ENCODE measurements around the gene VWF.
A peak's percentile ranks its signal among the peaks of the same experiment; 100 is the strongest.

Gene VWF

GRCh38 chr12:6062757-6063735 is 61.4 kb downstream of the VWF start:
- DNase-seq (ENCODE audit: low read depth) = no peak
- peak; percentile 98 for TF ChIP-seq CTCF (IDR thresholded peaks at IDR 0.05; ENCODE audit: low read depth, low read length, missing control alignments)
- in situ Hi-C loops (cut with HindIII; ENCODE audit: low sequenced_read_pairs) = no loop called here
- H3K4me3 ChIP-seq (ENCODE audit: low read depth, low read length) = no peak overlapping the region

GRCh38 chr12:6062395-6062756 is 62.1 kb downstream of the VWF start:
- TF ChIP-seq CTCF (IDR thresholded peaks at IDR 0.05; ENCODE audit: low read depth, low read length, missing control alignments) = no peak
- in situ Hi-C loops (cut with HindIII; ENCODE audit: low sequenced_read_pairs) = no loop called here

GRCh38 chr12:6061660-6062059 is 62.8 kb downstream of the VWF start:
- in situ Hi-C loops (cut with HindIII; ENCODE audit: low sequenced_read_pairs) = no loop called here
- DNase-seq (ENCODE audit: low read depth) = no peak
- TF ChIP-seq CTCF (IDR thresholded peaks at IDR 0.05; ENCODE audit: low read depth, low read length, missing control alignments) = no peak
- H3K4me3 ChIP-seq (ENCODE audit: low read depth, low read length) = no peak overlapping the region

More at GRCh38 chr12:6062395-6062756, 62.1 kb downstream of the VWF start:
- DNase-seq (ENCODE audit: low read depth) = no peak
- H3K4me3 ChIP-seq (ENCODE audit: low read depth, low read length) = no peak overlapping the region

- TF ChIP-seq CTCF (IDR thresholded peaks at IDR 0.05; ENCODE audit: low read depth, low read length, missing control alignments) = no peak
- DNase-seq (ENCODE audit: low read depth) = no peak
- no peak overlapping the region for H3K4me3 ChIP-seq (ENCODE audit: low read depth, low read length)
- in situ Hi-C loops (cut with HindIII; ENCODE audit: low sequenced_read_pairs) = no loop called here
Observed at GRCh38 chr12:6059860-6060565, 64.5 kb downstream of the VWF start.

GRCh38 chr12:6059221-6059620 is 65.2 kb downstream of the VWF start:
- DNase-seq (ENCODE audit: low read depth) = no peak
- no peak overlapping the region for H3K4me3 ChIP-seq (ENCODE audit: low read depth, low read length)
- in situ Hi-C loops (cut with HindIII; ENCODE audit: low sequenced_read_pairs) = no loop called here
- TF ChIP-seq CTCF (IDR thresholded peaks at IDR 0.05; ENCODE audit: low read depth, low read length, missing control alignments) = no peak

GRCh38 chr12:6058481-6059161 is 65.8 kb downstream of the VWF start:
- DNase-seq (ENCODE audit: low read depth) = no peak
- no peak for TF ChIP-seq CTCF (IDR thresholded peaks at IDR 0.05; ENCODE audit: low read depth, low read length, missing control alignments)
- H3K4me3 ChIP-seq (ENCODE audit: low read depth, low read length) = no peak overlapping the region
- in situ Hi-C loops (cut with HindIII; ENCODE audit: low sequenced_read_pairs) = no loop called here

Measured in astrocyte of the cerebellum (primary cell).